ENCODE results near the gene KCNAB3.

The KCNAB3 gene

GRCh38 chr17:7961421-7961820 is 31.8 kb upstream of the KCNAB3 start:
- H3K4me1 ChIP-seq (ENCODE audit: control insufficient read depth, insufficient read depth, low read length) = no peaks in the 10 kb centered on the region
- no peak overlapping the region for H3K27ac ChIP-seq (ENCODE audit: extremely low read depth, low read depth, low read length)
- no peak for TF ChIP-seq ZNF37A (tag by site-specific recombination; IDR thresholded peaks at IDR 0.05)
- TF ChIP-seq PRDM6 (tag by site-specific recombination; IDR thresholded peaks at IDR 0.05) = no peak
- no peak for TF ChIP-seq ZNF571 (tag by site-specific recombination; IDR thresholded peaks at IDR 0.05)
- TF ChIP-seq MYNN (tag by site-specific recombination; IDR thresholded peaks at IDR 0.05; ENCODE audit: borderline replicate concordance) = no peak
- TF ChIP-seq ZBTB6 (tag by site-specific recombination; IDR thresholded peaks at IDR 0.05) = no peak
- TF ChIP-seq ZBTB7A (tag by site-specific recombination; IDR thresholded peaks at IDR 0.05; ENCODE audit: low read depth) = no peak
- no peak for TF ChIP-seq ZBTB10 (tag by site-specific recombination; IDR thresholded peaks at IDR 0.05)
- no peak for TF ChIP-seq ZBTB20 (tag by site-specific recombination; IDR thresholded peaks at IDR 0.05)
- no peaks in the 10 kb centered on the region for H3K36me3 ChIP-seq (ENCODE audit: control insufficient read depth in 2 of 2, insufficient read depth in 1 of 2, low read length in 2 of 2)
- POLR2A ChIA-PET = no interaction called here
- H3K4me3 ChIP-seq (ENCODE audit: low read depth, low read length) = no peak overlapping the region
- no peaks in the 10 kb centered on the region for H3K9me3 ChIP-seq (ENCODE audit: control insufficient read depth, insufficient read depth, low read depth, low read length)
- CTCF ChIA-PET = interaction anchor here (0.6 to 2.9 kb wide), 6 partner anchors 11 to 96 kb away, joined by 3 to 20 read pairs (median 3); no protein-coding TSS in a partner anchor

- ChIA-PET POLR2A (no interaction called here), CTCF (interaction anchor here (0.5 to 0.6 kb wide), 3 partner anchors 30 to 729 kb away, joined by 3 read pairs; no protein-coding TSS in a partner anchor)
- H3K4me1 ChIP-seq (ENCODE audit: control insufficient read depth, insufficient read depth, low read length) = no peaks in the 10 kb centered on the region
- H3K9me3 ChIP-seq (ENCODE audit: control insufficient read depth, insufficient read depth, low read depth, low read length) = no peaks in the 10 kb centered on the region
- no peaks in the 10 kb centered on the region for H3K36me3 ChIP-seq (ENCODE audit: control insufficient read depth in 2 of 2, insufficient read depth in 1 of 2, low read length in 2 of 2)
- no peak overlapping the region for H3K4me3 ChIP-seq (ENCODE audit: low read depth, low read length)
- TF ChIP-seq ATF2 (tag by site-specific recombination; IDR thresholded peaks at IDR 0.05; ENCODE audit: low read depth) (no peak), ZNF571 (tag by site-specific recombination; IDR thresholded peaks at IDR 0.05) (no peak), ZNF366 (tag by site-specific recombination; conservative IDR thresholded peaks at IDR 0.05) (no peak), SETDB1 (IDR thresholded peaks at IDR 0.05; ENCODE audit: insufficient read length, low read length) (no peak)
- H3K27ac ChIP-seq (ENCODE audit: extremely low read depth, low read depth, low read length) = no peak overlapping the region
These were observed 30.0 kb upstream of the KCNAB3 start for GRCh38 chr17:7959503-7960253.

GRCh38 chr17:7956228-7956965 is 26.7 kb upstream of the KCNAB3 start:
- CTCF ChIA-PET = interaction anchor here (0.5 to 0.7 kb wide), 4 partner anchors 10 to 782 kb away, joined by 3 to 4 read pairs (median 3); no protein-coding TSS in a partner anchor
- Histone ChIP-seq H3K36me3 (ENCODE audit: control insufficient read depth in 2 of 2, insufficient read depth in 1 of 2, low read length in 2 of 2) (no peaks in the 10 kb centered on the region; a peak in 1 of 3 replicates), H3K4me1 (ENCODE audit: control insufficient read depth, insufficient read depth, low read length) (no peaks in the 10 kb centered on the region), H3K27ac (ENCODE audit: extremely low read depth, low read depth, low read length) (no peak overlapping the region), H3K4me3 (ENCODE audit: low read depth, low read length) (no peak overlapping the region), H3K9me3 (ENCODE audit: control insufficient read depth, insufficient read depth, low read depth, low read length) (no peaks in the 10 kb centered on the region)
- POLR2A ChIA-PET = interaction anchor here (0.8 to 1.0 kb wide), 3 partner anchors 17 to 139 kb away, joined by 3 read pairs; no protein-coding TSS in a partner anchor
- no peak for TF ChIP-seq ZNF580 (tag by site-specific recombination; IDR thresholded peaks at IDR 0.05)
- TF ChIP-seq KLF8 (tag by site-specific recombination; IDR thresholded peaks at IDR 0.05) = no peak
- no peak for TF ChIP-seq PRDM6 (tag by site-specific recombination; IDR thresholded peaks at IDR 0.05)
- TF ChIP-seq ZNF473 (tag by site-specific recombination; IDR thresholded peaks at IDR 0.05) = no peak
- TF ChIP-seq KLF10 (tag by site-specific recombination; IDR thresholded peaks at IDR 0.05) = no peak
- TF ChIP-seq RBAK (tag by site-specific recombination; IDR thresholded peaks at IDR 0.05) = no peak
- TF ChIP-seq ZNF792 (tag by site-specific recombination; IDR thresholded peaks at IDR 0.05) = no peak
- TF ChIP-seq ZNF266 (tag by site-specific recombination; IDR thresholded peaks at IDR 0.05; ENCODE audit: low read depth) = no peak

Data from HEK293 (cell line).